GM19099 (cell line): ENCODE measurements around the gene ZNF813.

Experiments used
- POLR2A ChIP-seq: IDR thresholded peaks from 3 replicates; pipeline ENCODE4 v1.6.1; 2011; ENCODE audit warnings: low read depth; ENCODE audit not compliant: insufficient read length; ENCODE audit errors: extremely low read depth

The ZNF813 gene

DNA sequence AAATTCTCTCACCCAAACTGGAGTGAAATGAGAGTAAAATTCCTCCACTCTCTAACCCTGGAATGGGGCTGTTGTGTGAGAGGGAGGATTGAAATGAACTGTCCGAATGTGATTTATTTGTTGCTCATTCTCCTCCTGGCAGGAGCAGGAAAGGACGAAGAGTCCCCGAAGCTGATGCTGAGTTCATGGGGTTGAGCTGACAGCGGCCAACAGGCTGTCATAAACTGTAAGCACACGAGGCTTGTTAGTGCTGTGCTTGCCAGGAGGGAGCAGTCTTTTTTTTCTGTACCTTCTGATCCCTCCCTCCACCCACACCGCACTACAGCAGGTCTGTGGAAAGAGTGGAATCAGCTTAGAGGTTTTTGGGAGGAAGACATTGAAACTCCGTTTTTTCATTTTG lies 37.4 kb downstream of the ZNF813 start:
- no peak for TF ChIP-seq POLR2A

DNA sequence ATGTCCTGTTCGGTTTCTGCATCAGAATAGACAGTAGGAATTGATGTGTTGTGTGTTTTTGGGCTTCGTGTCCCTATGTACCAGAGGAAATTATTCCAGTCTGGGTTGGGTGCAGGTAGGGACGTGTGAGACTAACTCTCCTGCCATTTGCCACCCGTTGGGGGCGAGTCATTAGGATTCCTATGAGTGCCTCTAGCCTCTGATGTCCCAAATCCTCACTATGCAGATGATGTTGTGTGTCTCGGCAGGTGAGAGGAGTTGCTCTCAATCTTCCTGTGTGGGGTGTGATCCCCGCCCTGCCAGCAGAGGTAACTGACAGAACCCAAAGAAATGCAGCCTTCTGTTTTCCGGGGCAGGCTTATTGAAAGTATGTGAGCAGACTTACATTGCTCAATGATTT lies 39.2 kb downstream of the ZNF813 start:
- TF ChIP-seq POLR2A, result no peak

DNA sequence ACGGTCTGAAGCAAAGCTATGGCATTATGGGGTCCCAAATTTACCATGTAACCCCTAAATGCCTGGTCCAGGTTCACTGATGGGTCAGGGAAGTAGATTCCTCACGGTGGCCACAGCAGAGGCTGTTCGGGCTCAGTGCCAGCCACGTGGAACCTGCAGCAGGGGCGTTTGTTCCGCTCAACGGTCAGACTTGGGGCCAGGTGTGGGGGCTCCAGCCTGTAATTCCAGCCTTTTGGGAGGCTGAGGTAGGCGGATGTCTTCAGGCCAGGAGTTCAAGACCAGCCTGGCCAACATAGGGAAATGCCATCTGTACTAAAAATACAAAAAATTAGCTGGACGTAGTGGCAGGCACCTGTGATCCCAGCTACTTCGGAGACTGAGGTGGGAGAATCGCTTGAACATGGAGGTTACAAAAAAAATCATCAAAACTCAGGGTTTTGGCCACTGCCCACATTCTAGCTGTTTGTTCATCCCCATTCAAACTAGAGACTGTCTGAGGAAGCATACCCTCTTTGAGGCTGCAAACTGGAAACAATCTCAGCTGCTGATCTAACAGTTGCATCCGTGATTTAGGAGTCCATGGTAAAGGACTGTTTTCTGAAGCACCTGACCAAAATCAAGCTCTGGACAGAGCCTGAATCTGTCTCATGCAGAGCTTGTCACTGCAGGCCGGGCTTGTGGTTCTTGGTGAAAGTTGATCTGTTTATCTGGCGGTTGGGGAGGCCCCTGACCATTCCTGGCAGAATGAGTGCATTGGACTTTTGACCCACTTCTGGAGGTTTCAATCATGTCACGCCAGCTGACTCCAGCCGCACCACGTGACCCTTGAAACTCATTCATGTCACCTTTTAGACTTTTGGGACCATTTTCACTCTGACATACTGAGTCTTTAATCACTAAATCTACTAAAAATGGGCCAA lies 40.2 kb downstream of the ZNF813 start:
- no peak for TF ChIP-seq POLR2A

DNA sequence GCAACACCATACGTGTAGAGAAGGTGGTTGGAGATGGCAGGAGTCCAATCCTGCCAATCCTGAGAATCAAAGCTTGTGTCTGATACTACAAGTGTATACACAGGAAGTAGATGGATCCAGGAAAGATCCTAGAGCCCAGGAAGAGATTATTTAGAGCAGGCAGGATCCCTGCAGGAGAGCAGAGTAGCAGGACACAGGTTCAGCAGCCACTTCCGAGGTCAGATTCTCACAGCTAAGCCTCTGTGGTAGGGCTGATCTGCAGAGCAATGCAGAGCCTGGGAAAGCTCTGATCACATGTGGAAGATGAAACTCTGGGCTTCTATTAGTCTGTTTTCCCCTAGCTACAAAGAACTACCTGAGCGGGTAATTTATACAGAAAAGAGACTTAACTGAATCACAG lies 41.9 kb downstream of the ZNF813 start:
- no peak for TF ChIP-seq POLR2A

DNA sequence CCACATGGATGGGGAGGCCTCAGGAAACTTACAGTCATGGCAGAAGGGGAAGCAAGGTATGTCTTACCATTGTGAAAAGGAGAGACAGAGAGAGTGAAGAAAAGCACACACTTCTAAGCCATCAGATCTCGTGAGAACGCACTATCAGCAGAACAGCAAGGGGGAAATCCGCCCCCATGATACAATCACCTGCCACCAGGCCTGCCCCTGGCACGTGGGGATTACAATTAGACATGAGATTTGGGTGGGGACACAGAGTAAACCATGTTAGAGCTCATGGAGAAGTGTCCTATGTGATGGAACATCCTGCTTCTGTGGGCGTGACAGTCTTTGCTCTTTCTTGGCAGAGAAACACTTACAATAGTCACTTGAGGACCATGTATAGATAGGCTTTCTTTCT lies 42.3 kb downstream of the ZNF813 start:
- TF ChIP-seq POLR2A, result no peak

DNA sequence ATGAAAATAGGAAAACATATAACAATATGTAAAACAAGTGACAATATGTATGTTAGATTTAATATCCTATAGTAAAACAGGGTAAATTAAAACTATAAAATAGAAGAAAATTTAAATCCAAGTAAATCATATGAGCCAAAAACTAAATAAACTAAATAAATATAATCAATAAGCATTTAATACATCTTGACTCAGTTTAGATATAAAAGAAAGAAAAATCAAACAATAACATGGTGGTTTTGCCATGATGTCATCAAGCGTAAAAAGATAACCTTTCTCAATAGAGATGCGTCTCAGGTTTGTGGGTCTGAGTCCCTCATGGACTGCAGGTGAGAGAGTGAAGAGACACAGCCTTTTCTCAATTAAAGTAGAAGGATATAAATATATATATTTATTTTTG lies 43.8 kb downstream of the ZNF813 start:
- no peak for TF ChIP-seq POLR2A

DNA sequence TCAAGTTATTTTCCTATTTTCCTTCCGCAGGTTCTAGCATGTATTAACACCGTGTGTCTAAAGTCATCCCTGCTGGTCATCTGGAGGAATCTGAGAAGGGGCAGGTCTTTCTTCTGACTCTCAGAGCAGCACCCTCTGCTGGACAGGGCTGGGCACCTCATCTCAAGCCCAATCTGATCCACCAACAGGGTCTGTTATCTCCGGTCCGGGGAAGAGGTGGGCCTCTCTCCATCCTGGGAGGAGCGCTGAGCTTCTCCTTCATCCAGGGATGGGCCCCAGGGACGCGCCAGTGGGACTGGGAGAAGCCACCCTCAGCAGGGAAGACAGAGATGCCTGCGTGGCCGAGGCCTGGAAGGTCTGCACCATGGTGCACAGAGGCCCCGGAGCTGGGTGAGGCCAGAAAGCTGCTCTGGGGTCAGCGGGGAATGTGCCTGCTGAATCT lies 44.4 kb downstream of the ZNF813 start:
- no peak for TF ChIP-seq POLR2A

DNA sequence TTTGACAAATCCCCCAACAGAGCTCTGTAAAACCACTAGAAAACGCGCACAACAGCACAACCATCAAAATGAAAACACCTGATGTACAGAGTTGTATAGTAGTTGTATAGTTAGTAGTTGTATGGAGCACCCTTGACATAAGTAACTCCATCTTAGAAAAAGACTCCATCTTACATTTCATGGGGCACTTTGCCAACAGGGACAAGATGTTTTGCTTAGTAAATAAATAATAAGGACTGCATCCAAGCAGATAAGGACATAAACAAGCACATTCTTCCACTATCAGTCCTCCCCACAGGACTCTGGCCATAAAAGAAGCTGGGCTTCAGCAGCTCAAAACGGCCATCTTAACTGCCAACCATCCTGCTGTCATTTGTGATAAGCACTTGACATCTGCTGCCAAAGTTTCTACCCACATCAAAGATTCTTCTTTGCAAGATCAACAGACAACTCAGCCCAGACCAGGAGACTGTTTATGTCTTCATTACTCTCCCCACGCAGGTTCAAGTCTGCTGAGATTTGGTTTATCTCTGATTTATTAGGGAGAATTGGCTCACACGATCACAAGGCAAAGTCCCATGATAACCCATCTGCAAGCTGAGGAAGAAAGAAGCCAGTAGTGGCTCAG lies 49.7 kb downstream of the ZNF813 start:
- no peak for TF ChIP-seq POLR2A

DNA sequence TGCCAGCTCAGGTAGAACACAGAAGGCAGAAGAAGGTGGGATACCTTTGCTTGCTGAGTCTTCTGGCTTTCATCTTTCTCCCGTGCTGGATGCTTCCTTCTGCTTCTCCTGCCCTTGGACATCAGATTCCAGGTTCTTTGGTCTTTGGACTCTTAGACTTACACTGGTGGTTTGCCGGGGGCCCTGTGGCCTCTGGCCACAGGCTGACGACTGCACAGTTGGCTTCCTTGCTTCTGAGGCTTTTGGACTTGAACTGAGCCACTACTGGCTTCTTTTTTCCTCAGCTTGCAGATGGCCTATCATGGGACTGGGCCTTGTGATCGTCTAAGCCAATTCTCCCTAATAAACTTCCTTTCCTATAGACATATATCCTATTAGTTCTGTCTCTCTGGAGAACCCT lies 50.6 kb downstream of the ZNF813 start:
- TF ChIP-seq POLR2A, result no peak

DNA sequence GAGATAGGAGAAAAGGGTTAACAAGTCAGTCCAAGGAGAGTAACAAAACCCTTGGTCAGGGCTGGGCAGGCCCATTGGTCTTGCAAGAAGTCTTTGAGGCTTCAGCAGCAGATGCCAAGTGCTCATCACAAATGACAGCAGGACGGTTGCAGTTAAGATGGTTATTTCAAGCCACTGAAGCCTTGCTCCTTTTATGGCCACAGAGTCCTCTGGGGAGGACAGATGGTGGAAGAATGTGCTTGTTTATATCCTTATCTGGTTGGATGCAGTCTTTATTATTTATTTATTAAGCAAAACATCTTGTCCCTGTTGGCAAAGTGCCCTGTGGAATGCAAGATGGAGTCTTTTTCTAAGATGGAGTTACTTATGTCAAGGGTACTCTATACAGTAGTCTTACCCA lies 51.2 kb downstream of the ZNF813 start:
- no peak for TF ChIP-seq POLR2A

DNA sequence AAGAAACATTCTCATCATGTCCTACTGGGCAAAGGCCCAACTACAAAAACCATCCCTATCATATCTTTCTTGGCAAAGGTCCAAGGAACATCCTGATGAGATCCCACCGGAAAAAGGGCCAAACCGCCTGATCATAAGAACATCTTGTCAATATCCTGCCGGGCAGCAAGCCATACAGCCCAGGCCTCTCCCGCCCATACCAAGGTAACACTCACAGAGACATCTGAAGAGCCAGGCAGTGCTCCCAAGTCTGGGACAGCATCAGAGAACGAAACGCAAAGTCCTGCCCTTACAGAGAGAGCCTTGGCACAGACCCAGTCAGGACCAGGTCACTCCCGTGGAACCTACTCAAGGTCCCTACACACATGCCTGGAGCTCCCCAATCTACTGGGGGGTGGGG lies 51.9 kb downstream of the ZNF813 start:
- TF ChIP-seq POLR2A, result no peak

DNA sequence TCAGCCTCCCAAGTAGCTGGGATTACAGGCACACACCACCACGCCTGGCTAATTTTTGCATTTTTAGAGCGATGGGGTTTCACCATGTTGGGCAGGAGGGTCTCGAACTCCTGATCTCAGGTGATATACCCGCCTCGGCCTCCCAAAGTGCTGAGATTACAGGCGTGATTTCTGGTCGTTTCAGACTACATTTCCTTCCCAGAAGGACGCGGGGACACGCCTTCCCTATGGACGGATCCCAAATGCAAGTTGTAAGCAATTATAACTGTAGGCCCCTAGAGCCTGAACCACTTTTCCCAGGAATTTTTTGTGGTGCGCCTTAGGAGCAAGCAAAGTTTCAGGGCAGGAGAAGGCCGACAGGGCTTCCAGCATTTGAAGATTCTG lies 52.6 kb downstream of the ZNF813 start:
- no peak for TF ChIP-seq POLR2A

DNA sequence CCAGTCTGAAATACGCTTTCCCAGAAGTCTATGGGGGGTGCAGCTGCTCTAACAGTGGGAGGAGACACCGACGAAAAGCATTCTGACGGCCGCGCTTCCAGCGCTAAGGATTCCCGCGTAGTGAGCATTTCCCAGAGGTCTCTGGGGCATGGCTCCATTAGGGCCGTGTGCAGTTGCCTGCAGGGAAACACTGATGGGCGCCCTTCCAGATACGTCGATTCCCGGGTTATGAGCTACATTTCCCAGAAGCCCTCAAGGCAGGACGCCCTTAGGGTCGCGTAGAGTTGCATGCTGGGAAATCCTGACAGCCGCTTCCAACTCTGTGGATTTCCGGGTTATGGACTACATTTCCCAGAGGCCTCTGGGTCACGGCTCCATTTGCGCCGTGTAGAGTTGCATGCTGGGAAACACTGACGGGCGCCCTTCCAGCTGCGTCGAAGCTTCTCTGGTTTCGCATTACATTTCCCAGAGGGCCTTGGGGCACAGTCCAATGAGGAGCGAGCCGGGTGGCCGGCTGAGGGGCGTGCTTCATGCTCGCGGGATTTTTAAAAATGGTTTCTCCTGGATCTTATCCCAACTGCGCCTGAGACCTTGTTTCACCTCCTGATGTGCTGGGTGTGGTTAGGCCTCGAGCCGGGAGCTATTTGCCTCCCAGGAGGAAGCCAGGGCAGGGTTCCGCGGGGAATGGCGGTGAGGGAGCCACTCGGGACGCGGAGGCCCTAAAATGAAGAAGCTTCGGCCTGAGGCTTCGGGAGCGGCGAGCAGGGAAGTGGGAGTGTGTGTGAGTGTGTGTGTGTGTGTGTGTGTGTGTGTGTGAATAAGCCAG lies 53.2 kb downstream of the ZNF813 start:
- TF ChIP-seq POLR2A, result peak; percentile 38

DNA sequence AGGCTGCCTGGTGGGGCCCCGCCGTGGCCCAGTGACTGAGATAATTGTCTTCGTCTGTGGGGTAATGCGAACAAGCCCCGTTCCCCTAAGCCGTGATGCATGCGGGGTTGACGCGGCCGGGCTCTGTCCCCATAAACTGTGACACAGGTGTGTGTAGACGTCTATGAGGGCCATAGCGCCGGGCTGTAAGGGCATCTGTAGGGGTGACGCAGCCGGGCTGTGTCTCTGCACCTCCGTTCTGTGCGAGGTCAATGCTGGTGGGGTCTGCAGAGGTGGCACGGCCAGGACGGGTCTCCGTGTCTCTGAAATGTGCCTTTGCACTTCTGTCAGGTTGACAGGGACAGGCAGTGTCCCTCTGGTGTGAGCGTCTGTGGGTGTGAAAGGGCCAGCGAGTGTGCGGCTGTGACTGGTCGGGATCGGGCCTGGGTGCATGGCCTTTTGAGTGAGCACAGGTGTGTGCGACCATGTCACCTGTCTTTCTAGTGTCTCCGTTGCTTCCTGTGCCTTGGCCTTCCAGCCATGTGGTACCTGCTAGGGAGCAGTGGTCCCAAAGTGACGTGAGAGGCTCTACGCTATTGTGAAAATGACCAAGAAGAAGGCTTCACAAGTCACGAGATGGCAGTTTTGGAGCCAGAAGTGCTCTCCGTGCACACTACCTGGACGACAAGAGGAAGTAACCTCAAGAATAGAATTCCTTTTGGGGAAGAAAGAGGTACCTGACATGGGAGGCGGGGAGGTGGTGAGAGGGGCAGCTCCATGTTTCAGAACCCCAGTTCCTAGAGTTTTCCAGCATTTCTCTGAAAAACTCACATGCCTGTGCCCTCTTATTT lies 54.1 kb downstream of the ZNF813 start:
- no peak for TF ChIP-seq POLR2A

DNA sequence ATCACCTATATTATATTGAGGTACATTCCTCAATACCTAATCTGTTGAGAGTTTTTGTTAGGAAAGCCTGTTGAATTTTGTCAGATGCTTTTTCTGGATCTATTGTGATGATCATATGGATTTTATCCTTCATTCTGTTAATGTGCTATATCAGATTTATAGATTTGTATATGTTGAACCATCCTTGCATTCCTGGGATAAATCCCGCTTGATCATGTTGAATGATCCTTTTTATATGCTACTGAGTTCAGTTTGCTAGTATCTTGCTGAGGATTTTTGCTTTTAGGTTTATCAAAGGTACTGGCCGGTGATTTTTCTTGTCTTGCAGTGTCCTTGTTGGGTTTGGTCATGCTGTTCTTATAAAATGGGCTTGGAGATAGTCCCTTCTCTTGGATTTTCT lies 58.4 kb downstream of the ZNF813 start:
- no peak for TF ChIP-seq POLR2A
